CD4-positive, alpha-beta T cell treated with Interleukin-1 beta for 1 hour (primary cell): ENCODE data around the gene RAB36.

Experiments used
- DNase-seq, 2 donors: peaks; one replicate each; pipeline ENCODE4 v3.0.0-alpha.2; 2020 to 2022

The RAB36 gene

GRCh38 chr22:23211622-23212021, 66.3 kb downstream of the RAB36 start:
- DNase-seq: no peak

DNA sequence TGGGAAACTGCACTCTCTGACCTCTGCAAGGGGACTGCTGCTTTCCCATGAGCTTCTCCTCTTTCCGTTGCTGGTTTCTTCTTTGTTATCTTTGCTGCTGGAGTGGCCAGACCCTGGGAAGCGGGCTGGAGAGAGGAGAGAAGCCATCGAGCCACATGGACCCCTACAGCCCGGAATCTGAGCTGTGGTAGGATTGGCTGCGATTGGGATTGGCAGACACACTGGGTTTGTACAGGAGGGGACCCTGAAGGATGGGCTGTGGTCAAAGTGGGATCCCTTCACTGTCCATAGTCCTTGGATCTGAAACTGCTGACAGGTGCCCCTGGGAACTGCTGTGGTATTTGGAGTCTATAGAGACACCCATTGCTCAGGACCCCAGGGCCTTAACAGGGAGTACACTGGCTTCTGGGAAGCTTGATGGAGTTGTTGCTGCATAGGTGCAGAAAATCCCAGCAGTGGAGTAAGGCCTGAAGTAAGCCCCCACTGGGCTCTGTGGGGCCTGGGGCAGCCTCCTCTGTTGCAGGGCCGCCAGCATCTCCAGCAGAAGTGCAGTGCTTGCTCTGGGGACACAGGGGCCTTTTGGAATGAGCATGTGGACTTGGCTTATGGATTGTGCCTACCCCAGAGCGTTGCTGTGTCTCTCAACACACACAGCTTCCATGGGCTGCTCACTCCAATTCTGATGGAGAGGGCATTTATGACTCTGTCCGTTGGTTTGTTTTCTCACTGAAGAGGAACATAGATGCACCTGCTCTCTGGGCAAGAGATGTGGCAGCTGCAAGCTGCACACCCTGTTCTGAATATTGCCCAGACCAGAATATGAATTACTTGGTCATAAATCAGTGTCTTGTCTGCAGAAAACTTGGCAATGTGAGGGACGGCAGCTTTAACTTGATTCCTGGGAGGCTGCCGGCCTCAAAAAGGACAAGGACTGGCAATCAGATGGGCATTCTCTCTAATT, 67.1 kb downstream of the RAB36 start:
- DNase-seq: no peak

DNA sequence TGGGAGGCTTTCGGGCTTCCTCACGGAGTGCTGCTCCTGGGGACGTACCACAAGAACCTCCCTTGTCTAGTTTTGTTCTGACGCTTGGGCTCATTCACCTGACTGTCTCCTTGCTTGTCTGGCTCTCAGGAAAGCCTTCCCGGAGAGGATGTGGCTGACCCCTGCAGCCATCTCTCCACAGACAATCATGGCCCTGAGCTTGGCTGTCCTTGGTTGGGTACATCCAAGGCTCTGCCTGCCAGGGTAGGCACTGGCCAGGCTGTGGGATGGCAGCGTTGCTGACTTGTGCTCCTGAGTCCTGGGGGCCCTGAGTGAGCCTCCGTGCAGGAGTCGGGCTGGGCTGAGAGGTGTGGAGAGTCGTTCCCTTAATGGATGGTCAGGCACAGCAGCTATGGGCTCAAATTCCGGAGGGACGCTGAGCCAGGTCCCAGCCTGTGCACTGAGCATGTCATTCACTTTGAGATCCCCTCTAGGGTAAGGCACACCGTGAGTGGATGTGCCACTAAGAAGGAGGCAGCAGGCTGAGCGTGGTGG, 67.8 kb downstream of the RAB36 start:
- DNase-seq: no peak

DNA sequence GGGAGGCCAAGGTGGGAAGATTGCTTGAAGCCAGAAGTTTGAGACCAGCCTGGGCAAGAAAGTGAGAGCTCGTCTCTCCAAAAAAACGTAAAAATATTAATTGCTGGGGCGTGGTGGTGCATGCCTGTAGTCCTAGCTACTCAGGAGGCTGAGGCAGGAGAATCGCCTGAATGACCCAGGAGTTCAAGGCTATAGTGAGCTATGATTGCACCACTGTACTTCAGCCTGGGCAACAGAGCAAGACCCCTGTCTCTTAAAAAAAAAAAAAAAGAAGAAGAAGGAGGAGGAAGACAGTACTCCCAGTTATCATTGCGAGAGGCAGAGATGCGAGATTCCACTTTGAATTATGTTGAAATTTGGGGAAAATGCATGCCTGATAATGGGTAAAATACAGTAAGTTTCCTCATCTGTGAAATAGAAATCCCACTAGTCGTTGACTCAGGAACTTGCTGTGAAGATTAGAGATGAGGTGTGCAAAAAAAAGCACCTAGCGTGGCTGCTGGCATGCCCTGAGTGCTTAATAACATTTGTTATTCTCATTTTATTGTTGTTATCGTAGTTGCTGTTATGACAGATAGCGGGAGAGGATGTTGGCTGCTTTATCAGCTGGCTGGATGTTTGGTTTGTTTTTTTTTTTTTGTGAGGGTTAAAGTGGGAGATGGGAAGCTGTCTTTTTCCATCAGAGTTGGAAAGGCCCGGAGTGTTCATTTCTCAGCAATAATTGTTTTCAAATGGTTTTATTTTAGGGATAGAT, 68.5 kb downstream of the RAB36 start:
- no peak for DNase-seq
